Chondrocyte (in vitro differentiated cells): ENCODE results near the gene BLACAT1. TPM values are rescaled to one million over a fixed set of nuclear protein-coding genes. Genes with fewer than 3 reads are reported as not detected.

Experiments used
- DNase-seq: peaks from one replicate; pipeline ENCODE4 v3.0.0; 2021; ENCODE audit warnings: mixed read lengths, low spot score
- H3K27ac Mint-ChIP-seq: one replicate; pipeline ENCODE4 v1.8.0; 2021; ENCODE audit warnings: mild to moderate bottlenecking, moderate library complexity, mixed read lengths; ENCODE audit not compliant: unreplicated experiment
- H3K27me3 Mint-ChIP-seq: 2 replicates; pipeline ENCODE4 v1.8.0; 2021; ENCODE audit warnings: low read depth, mixed read lengths
- H3K36me3 Mint-ChIP-seq: 2 replicates; pipeline ENCODE4 v1.8.0; 2021; ENCODE audit warnings: low read depth, mixed read lengths
- H3K4me1 Mint-ChIP-seq: 2 replicates; pipeline ENCODE4 v1.8.0; 2021; ENCODE audit warnings: low read depth, mild to moderate bottlenecking, mixed read lengths
- H3K4me3 Mint-ChIP-seq: one replicate; pipeline ENCODE4 v1.8.0; 2021; ENCODE audit warnings: mild to moderate bottlenecking, moderate library complexity, mixed read lengths; ENCODE audit not compliant: unreplicated experiment
- H3K9me3 Mint-ChIP-seq: 2 replicates; pipeline ENCODE4 v1.8.0; 2021; ENCODE audit warnings: low read depth, mixed read lengths
- total RNA-seq: library from RNA; stranded (reverse); gene quantifications from 3 replicates; pipeline ENCODE4 v1.2.1, GENCODE V29; 2021
- TF ChIP-seq, protein P1 (sequence below): fragments of 200-600 bp; sonication (generic); IDR thresholded peaks from 2 replicates; pipeline ENCODE4 v1.5.0; 2021; ENCODE audit warnings: antibody characterized with exemption, mild to moderate bottlenecking, moderate library complexity

Gene BLACAT1
- total RNA-seq, 1 donor from 2014 or later = not detected

DNA sequence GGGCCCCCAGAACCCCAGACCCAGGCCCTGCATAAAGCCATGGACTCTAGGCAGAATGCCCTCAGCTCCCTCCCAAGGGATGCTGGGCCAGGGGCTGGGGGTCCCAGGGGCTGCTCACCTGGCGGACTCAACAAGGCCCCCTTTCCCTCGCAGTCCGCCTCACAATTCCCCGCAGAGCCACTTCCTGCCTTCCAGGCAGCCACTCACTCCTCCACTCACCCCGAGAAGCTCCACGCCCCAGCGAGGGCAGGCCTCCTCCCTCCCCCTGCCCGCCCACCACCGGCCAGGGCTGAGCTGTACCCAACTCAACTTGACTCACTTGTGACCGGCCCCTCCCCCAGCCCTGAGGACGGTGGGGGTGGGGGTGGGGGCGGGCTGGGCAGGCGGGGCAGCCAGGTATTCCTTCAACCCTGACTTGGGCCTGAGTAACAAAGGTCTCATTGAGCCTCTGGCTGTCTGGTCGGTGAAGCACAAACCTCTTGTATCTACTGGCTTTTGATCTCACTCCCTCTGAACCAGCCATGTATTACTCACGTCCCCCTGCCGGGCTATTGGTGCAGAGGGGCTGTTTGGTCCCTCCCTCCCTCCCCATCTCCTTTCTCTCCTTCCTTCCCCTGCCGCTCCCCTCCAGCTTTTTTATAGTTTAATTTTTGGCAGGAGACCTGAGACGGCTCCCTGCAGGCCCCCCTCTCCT, 5.9 kb downstream of the BLACAT1 start:
- H3K4me1 Mint-ChIP-seq = peaks cover 8% of the 10 kb centered on the region
- TF ChIP-seq, protein P1, sequence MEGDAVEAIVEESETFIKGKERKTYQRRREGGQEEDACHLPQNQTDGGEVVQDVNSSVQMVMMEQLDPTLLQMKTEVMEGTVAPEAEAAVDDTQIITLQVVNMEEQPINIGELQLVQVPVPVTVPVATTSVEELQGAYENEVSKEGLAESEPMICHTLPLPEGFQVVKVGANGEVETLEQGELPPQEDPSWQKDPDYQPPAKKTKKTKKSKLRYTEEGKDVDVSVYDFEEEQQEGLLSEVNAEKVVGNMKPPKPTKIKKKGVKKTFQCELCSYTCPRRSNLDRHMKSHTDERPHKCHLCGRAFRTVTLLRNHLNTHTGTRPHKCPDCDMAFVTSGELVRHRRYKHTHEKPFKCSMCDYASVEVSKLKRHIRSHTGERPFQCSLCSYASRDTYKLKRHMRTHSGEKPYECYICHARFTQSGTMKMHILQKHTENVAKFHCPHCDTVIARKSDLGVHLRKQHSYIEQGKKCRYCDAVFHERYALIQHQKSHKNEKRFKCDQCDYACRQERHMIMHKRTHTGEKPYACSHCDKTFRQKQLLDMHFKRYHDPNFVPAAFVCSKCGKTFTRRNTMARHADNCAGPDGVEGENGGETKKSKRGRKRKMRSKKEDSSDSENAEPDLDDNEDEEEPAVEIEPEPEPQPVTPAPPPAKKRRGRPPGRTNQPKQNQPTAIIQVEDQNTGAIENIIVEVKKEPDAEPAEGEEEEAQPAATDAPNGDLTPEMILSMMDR = no peak
- no peak overlapping the region for H3K27ac Mint-ChIP-seq
- H3K27me3 Mint-ChIP-seq = peaks cover 56% of the 10 kb centered on the region
- no peak for DNase-seq
- H3K9me3 Mint-ChIP-seq = no peaks in the 10 kb centered on the region
- no peaks in the 10 kb centered on the region for H3K36me3 Mint-ChIP-seq
- H3K4me3 Mint-ChIP-seq = no peak overlapping the region

DNA sequence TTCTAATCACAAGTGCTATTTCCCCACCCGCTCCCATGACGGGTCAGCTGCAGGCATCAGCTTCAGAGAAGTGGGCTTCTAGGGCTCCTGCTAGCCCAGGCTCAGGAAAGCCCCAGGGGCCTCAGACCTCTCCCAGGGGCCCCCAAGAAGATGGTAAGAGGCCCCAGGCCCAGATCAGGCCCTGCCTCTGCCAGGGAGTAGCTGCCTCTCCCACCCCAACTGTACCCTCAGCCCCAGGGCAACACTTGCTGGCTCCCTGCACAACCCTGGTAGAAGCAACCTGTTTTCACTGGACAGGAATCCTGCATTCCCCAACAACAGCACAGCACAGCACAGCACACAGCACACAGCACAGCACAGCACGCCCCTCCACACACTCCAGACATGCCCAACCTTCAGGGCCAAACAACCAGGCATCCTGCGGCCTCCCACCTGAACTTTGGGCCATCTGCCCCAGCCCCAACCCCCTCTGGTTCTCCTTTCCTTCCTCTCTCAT, 6.5 kb downstream of the BLACAT1 start:
- DNase-seq = no peak
- TF ChIP-seq, protein P1 = no peak
- Mint-ChIP-seq H3K36me3 (no peaks in the 10 kb centered on the region), H3K4me3 (no peak overlapping the region), H3K27me3 (peaks cover 52% of the 10 kb centered on the region), H3K27ac (no peak overlapping the region), H3K9me3 (no peaks in the 10 kb centered on the region), H3K4me1 (peaks cover 8% of the 10 kb centered on the region)

DNA sequence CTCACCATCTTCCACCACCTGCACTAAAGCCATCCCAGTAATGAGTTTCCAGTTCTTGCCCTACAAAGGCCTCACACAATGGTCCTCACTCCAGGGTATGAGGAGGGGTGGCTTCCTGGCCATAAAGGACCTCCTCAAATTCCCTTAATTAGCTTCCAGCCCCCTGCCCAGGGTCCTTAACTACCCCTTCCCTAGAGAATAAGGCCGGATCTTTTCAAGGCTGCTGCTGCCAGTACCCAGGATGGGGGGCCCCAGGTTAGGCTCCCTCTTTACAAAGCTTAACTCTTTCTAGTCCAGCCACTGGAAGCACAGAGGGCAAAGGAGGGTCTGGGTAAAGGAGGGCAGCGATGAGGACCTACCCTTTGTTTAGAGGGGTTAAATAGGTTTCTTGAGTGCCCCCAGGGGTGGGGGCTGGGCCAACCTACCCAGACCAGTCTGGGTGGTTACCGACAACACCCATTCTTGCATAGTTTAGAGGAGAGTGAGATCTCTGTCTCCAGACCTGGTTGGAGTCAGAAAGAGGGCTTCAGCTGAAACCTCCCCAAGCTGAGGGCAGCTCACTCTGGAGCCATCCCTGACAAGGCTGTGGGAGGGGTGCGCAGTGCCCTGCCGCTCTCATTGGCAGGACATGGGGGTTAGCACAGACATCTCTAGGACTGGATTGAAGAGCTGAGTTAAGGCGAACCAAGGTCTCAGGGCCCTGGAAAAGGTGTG, 7.1 kb downstream of the BLACAT1 start:
- Mint-ChIP-seq H3K27me3 (peaks cover 51% of the 10 kb centered on the region), H3K4me1 (peaks cover 8% of the 10 kb centered on the region), H3K36me3 (no peaks in the 10 kb centered on the region), H3K9me3 (no peaks in the 10 kb centered on the region), H3K27ac (no peak overlapping the region), H3K4me3 (no peak overlapping the region)
- TF ChIP-seq, protein P1 = no peak
- no peak for DNase-seq

DNA sequence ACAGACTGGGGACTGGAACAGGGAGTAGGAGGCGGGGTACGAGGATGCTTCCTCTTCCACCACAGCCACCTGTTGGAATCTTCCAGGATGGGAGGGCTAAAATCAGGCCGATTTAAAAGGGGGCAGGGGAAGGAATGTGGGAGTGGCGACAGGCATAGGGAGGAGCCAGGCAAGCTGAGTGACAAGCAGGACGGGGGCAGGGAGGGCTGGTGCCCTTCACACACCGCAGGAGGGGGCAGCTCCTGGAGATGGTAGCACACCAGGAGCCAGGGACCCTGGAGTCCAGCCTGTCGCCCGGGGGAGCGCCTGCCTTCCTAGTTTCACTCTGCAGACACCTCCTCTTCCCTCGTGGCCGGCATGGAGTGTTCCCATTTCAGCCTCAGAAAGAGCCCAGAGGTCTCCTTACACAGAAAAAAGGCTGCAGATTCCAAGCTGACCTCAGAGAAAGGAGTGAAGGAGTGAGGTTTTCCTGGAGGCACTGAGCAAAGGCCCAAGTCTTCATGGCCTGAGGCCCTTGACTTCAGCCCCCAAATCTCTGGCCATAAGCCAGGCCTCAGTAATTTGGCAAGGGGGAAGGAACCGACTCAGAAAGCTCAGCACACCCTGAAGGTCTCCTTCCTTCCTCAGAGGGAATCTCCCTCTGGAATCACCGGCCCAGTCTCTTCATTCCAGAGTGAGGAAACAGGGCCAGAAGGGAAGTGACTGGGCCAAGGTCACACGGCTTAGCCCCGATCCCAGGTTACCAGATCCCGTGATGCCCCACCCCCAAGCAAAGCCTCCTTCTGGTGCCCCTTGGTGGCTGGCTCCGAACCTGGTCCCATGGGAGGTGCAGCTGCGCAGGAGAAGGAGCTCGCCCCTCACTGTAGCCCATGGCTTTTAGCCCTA, 8.1 kb downstream of the BLACAT1 start:
- no peaks in the 10 kb centered on the region for H3K36me3 Mint-ChIP-seq
- no peak overlapping the region for H3K27ac Mint-ChIP-seq
- TF ChIP-seq, protein P1 = no peak
- DNase-seq = no peak
- H3K4me1 Mint-ChIP-seq = peaks cover 8% of the 10 kb centered on the region
- H3K27me3 Mint-ChIP-seq = peaks cover 47% of the 10 kb centered on the region
- H3K4me3 Mint-ChIP-seq = no peak overlapping the region
- H3K9me3 Mint-ChIP-seq = no peaks in the 10 kb centered on the region

DNA sequence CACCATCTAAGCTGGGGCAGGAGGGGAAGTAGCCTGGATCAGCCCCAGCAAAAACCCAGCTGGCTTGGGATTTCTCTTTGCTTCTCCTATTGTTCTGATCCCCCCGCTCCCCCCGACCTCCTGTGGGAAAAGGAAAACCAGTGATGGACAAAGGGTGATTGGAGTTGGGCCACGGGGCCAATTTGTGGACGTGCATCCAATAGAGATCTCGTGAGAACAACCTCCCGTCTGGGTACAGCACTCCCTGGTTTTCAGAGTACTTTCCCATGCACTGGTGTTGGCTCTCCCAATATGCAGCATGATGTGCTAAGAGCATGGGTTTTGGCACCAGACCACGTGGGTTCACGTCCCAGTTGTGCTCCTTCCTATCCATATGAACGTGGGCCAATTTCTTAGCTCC, 9.0 kb downstream of the BLACAT1 start:
- peaks cover 39% of the 10 kb centered on the region for H3K27me3 Mint-ChIP-seq
- H3K36me3 Mint-ChIP-seq = no peaks in the 10 kb centered on the region
- peaks cover 8% of the 10 kb centered on the region for H3K4me1 Mint-ChIP-seq
- no peaks in the 10 kb centered on the region for H3K9me3 Mint-ChIP-seq
- TF ChIP-seq, protein P1 = no peak
- DNase-seq = no peak
- H3K4me3 Mint-ChIP-seq = no peak overlapping the region
- H3K27ac Mint-ChIP-seq = no peak overlapping the region
